Endothelial cell of umbilical vein (primary cell): ENCODE data around the gene NINJ2.

Source experiments
- EZH2 ChIP-seq: IDR thresholded peaks from 2 replicates; pipeline ENCODE4 v1.6.1; 2012; ENCODE audit warnings: borderline replicate concordance, low read depth, mild to moderate bottlenecking, moderate library complexity, low read length, inconsistent platforms; ENCODE audit not compliant: severe bottlenecking
- MYC ChIP-seq: IDR thresholded peaks from one replicate; pipeline ENCODE4 v1.6.1; 2011; ENCODE audit warnings: mild to moderate bottlenecking, low read depth, low read length
- POLR2A ChIP-seq: IDR thresholded peaks from 2 replicates; pipeline ENCODE4 v1.6.1; 2012; ENCODE audit warnings: low read depth, mild to moderate bottlenecking, control low read depth, low read length
- TF ChIP-seq, protein P1 (sequence below), 2 donors: IDR thresholded peaks; 1 replicate in 1 of 2; 2 replicates in 1 of 2; pipeline ENCODE4 v1.5.1; 2011; ENCODE audit warnings: low read length in 2 of 2, mild to moderate bottlenecking in 2 of 2, moderate library complexity in 2 of 2, control low read depth in 1 of 2, inconsistent platforms in 1 of 2, low read depth in 1 of 2; ENCODE audit not compliant: insufficient read depth in 1 of 2; ENCODE audit errors: extremely low read depth in 1 of 2

DNA sequence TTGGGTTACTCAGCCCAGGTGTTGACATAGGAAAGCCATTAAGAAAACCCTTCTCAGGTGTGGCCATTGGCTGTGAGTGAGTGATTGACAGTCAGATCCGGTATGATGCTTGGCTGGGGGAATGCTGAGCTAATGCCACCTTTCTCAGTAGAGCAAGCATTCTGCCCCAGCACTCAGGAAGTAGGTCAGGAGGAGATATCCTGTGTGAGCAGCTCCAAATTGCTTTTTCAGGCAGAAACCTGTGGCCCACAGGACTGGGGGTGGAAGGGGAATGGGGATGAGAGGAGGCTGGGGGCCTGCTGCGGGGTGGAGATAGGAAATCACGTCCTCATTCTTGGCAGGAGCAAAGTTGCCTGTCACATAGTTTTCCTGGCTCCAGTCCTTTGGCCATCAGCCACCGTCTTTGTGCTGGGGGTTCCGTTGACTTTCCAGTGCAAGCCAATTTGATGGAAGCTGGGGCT, 55.7 kb downstream of the NINJ2 start:
- TF ChIP-seq, protein P1, sequence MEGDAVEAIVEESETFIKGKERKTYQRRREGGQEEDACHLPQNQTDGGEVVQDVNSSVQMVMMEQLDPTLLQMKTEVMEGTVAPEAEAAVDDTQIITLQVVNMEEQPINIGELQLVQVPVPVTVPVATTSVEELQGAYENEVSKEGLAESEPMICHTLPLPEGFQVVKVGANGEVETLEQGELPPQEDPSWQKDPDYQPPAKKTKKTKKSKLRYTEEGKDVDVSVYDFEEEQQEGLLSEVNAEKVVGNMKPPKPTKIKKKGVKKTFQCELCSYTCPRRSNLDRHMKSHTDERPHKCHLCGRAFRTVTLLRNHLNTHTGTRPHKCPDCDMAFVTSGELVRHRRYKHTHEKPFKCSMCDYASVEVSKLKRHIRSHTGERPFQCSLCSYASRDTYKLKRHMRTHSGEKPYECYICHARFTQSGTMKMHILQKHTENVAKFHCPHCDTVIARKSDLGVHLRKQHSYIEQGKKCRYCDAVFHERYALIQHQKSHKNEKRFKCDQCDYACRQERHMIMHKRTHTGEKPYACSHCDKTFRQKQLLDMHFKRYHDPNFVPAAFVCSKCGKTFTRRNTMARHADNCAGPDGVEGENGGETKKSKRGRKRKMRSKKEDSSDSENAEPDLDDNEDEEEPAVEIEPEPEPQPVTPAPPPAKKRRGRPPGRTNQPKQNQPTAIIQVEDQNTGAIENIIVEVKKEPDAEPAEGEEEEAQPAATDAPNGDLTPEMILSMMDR (IDR thresholded peaks at IDR 0.05; ENCODE audit: extremely low read depth in 1 of 2, insufficient read depth in 1 of 2, low read depth in 1 of 2, low read length in 2 of 2), result no peak
- no peak for TF ChIP-seq POLR2A
- no peak for TF ChIP-seq MYC
- no peak for TF ChIP-seq EZH2
